Neural cell (in vitro differentiated cells): ENCODE results near the gene P2RX6. TPM values are rescaled to one million over a fixed set of nuclear protein-coding genes. Genes with fewer than 3 reads are reported as not detected.

ENCODE experiments used
- H2AFZ ChIP-seq: fragments of 200-600, 300-800 bp; sonication (generic), shearing (Covaris generic); 2 replicates; pipeline ENCODE4 v1.6.0; 2014; ENCODE audit warnings: low read depth, mild to moderate bottlenecking, antibody characterized with exemption, low read length, moderate library complexity
- H3F3A ChIP-seq: fragments of 200-600 bp; shearing (Covaris generic); 2 replicates; pipeline ENCODE4 v1.6.1; 2016; ENCODE audit warnings: mild to moderate bottlenecking, moderate library complexity, mixed read lengths, antibody characterized with exemption, low read length; ENCODE audit not compliant: insufficient read depth, poor library complexity, severe bottlenecking
- H3K27ac ChIP-seq: fragments of 200-600, 300-800 bp; sonication (generic), shearing (Covaris generic); 2 replicates; pipeline ENCODE4 v1.5.1; 2014; ENCODE audit warnings: mild to moderate bottlenecking, low read length, moderate library complexity
- H3K27me3 ChIP-seq: fragments of 300-800, 200-600 bp; sonication (generic), shearing (Covaris generic); 2 replicates; pipeline ENCODE4 v1.6.0; 2014; ENCODE audit warnings: mild to moderate bottlenecking, low read depth, low read length, moderate library complexity; ENCODE audit not compliant: insufficient read depth
- H3K36me3 ChIP-seq: fragments of 300-800, 200-600 bp; sonication (generic), shearing (Covaris generic); 2 replicates; pipeline ENCODE4 v1.5.1; 2014; ENCODE audit warnings: mild to moderate bottlenecking, antibody characterized with exemption, low read length, moderate library complexity; ENCODE audit not compliant: insufficient read depth
- H3K4me2 ChIP-seq: fragments of 300-800, 200-600 bp; sonication (generic), shearing (Covaris generic); 2 replicates; pipeline ENCODE4 v1.6.0; 2014; ENCODE audit warnings: mild to moderate bottlenecking, low read length
- H3K4me3 ChIP-seq: fragments of 300-800, 200-600 bp; sonication (generic), shearing (Covaris generic); 2 replicates; pipeline ENCODE4 v1.5.1; 2014; ENCODE audit warnings: mild to moderate bottlenecking, low read length, moderate library complexity
- H3K79me2 ChIP-seq: fragments of 200-600 bp; shearing (Covaris generic); replicated peaks from 2 replicates; pipeline ENCODE4 v1.6.0; 2014; ENCODE audit warnings: mild to moderate bottlenecking, low read length, moderate library complexity; ENCODE audit not compliant: insufficient read depth
- H3K9ac ChIP-seq: fragments of 300-800, 200-600 bp; sonication (generic), shearing (Covaris generic); 2 replicates; pipeline ENCODE4 v1.6.1; 2016; ENCODE audit warnings: mild to moderate bottlenecking, low read length, mixed read lengths
- H3K9me2 ChIP-seq: fragments of 200-600 bp; shearing (Covaris generic); 2 replicates; pipeline ENCODE4 v1.6.1; 2016; ENCODE audit warnings: mild to moderate bottlenecking, low read length, mixed read lengths; ENCODE audit not compliant: insufficient read depth
- H3K9me3 ChIP-seq: fragments of 200-600, 300-800 bp; sonication (generic), shearing (Covaris generic); 2 replicates; pipeline ENCODE4 v1.6.1; 2016; ENCODE audit warnings: mild to moderate bottlenecking, mixed run types, low read length, moderate library complexity, mixed read lengths
- H4K20me1 ChIP-seq: fragments of 200-600 bp; shearing (Covaris generic); 2 replicates; pipeline ENCODE4 v1.6.1; 2016; ENCODE audit warnings: mild to moderate bottlenecking, mixed run types; ENCODE audit not compliant: insufficient read depth
- EP300 ChIP-seq: fragments of 450-650 bp; conservative IDR thresholded peaks from 2 replicates; pipeline ENCODE4 v1.6.1; 2014; ENCODE audit warnings: antibody characterized with exemption, mild to moderate bottlenecking, moderate library complexity; ENCODE audit not compliant: poor library complexity, severe bottlenecking
- EZH2 ChIP-seq: fragments of 200-600, 300-800 bp; shearing (Covaris generic), sonication (generic); IDR thresholded peaks from 2 replicates; pipeline ENCODE4 v1.6.1; 2014; ENCODE audit warnings: antibody characterized with exemption, low read length, borderline replicate concordance, mild to moderate bottlenecking; ENCODE audit not compliant: insufficient read depth, poor library complexity, severe bottlenecking
- MXI1 ChIP-seq: fragments of 450-650 bp; conservative IDR thresholded peaks from 2 replicates; pipeline ENCODE4 v1.6.1; 2014; ENCODE audit warnings: antibody characterized with exemption, mild to moderate bottlenecking; ENCODE audit not compliant: poor library complexity, severe bottlenecking
- POLR2AphosphoS5 ChIP-seq: IDR thresholded peaks from 2 replicates; pipeline ENCODE4 v1.6.1; 2012
- RAD21 ChIP-seq: fragments of 450-650 bp; conservative IDR thresholded peaks from 2 replicates; pipeline ENCODE4 v1.6.1; 2014; ENCODE audit warnings: antibody characterized with exemption, mild to moderate bottlenecking, moderate library complexity
- REST ChIP-seq: IDR thresholded peaks from 2 replicates; pipeline ENCODE4 v1.6.1; 2012; ENCODE audit warnings: borderline replicate concordance
- SMC3 ChIP-seq: fragments of 450-650 bp; conservative IDR thresholded peaks from 2 replicates; pipeline ENCODE4 v1.6.1; 2014; ENCODE audit warnings: antibody characterized with exemption, mild to moderate bottlenecking, moderate library complexity; ENCODE audit not compliant: poor library complexity
- TAF1 ChIP-seq: IDR thresholded peaks from 2 replicates; pipeline ENCODE4 v1.6.1; 2012; ENCODE audit warnings: low read depth
- polyA plus RNA-seq: library from polyadenylated mRNA; depleted of rRNA; stranded (reverse); fragments of >200 nt; gene quantifications from 2 replicates; pipeline ENCODE4 v1.2.3, GENCODE V29; 2014
- TF ChIP-seq, protein P1 (sequence below): fragments of 450-650 bp; IDR thresholded peaks from 2 replicates; pipeline ENCODE4 v1.5.1; 2014; ENCODE audit warnings: antibody characterized with exemption, mild to moderate bottlenecking, moderate library complexity; ENCODE audit not compliant: poor library complexity, severe bottlenecking

P2RX6 gene
- polyA plus RNA-seq, 1 donor from 2014 or later = 0.17 TPM

DNA sequence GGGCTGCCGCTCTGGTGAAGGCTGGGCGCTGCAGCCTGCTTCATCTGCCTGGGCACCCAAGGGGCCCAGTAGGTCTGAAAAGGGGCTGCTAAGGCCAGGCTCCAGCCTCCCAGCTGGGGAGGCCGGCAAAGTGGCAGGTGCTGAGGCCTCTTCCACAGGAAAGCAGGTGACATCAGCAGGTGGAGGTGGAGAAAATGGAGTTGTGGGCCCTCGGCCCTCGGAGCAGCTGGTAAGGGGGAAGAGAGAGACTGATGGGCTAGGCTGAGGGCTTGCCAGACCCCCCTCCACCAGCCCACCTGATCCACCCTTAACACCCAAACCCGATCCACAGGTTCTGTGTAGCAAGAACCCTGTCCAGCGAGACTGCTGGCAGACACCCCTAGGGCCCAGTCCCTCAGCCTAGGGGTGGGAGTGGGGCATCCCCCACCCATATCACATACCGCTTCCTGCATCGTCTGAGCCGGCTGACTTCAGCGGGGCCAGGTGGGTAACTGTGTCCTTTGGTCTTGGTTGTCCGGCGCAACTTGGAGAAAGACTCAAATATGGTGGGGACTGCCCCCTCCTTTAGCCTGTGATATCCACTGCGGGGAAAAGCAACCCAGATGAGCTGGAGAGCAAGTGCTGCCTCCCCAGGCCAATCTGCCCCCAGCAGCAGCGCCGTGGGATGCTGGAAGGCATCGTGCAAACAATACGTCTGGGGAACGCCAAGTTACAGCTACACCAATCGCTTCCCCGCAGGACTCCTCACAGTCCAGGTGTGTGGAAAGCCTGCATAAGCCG is 14.6 kb upstream of the P2RX6 start:
- no peaks in the 10 kb centered on the region for H3K9me3 ChIP-seq
- no peaks in the 10 kb centered on the region for H4K20me1 ChIP-seq
- peak overlapping the region; percentile 87 for H3K9ac ChIP-seq
- no peak overlapping the region for H2AFZ ChIP-seq
- H3K36me3 ChIP-seq = no peaks in the 10 kb centered on the region
- peak overlapping the region; percentile 69 for H3K4me3 ChIP-seq
- peaks cover 3% of the 10 kb centered on the region for H3K79me2 ChIP-seq
- no peaks in the 10 kb centered on the region for H3K27me3 ChIP-seq
- peak overlapping the region; percentile 68 for H3K4me2 ChIP-seq
- H3F3A ChIP-seq = no peaks in the 10 kb centered on the region
- no peaks in the 10 kb centered on the region for H3K9me2 ChIP-seq
- TF ChIP-seq TAF1 (no peak), MXI1 (no peak), POLR2AphosphoS5 (no peak), SMC3 (no peak), RAD21 (no peak), EZH2 (no peak), REST (no peak), EP300 (no peak)
- H3K27ac ChIP-seq = no peak overlapping the region

DNA sequence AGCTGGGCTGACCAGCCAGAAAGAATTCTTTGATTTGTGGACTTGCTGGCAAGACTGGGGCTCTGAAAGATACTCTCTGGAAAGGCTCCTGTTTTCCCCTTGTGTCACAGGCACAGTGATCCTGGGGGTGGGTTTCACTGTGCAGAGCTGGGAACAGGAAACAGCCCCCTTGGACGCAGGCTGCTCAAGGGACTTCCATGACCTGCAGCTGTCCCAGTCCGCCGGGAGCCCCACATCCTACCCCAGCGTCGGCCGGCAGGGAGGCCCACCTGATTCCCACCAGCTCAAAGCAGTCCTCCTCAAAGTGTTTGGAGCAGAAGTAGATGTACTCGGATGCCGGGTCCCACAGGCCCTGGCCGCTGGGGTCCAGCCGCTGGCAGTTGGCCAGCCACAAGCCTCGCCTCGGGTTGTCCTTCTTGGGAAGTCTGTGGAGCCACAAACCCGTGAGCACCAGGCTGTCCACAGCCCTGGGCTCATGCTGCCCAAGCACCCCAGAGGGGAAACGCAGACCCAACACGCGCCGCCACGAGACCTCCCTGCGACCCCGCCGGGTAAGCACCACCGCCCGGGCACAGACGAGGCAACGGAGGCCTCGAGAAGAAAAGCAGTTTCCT is 13.9 kb upstream of the P2RX6 start:
- no peaks in the 10 kb centered on the region for H3K36me3 ChIP-seq
- no peaks in the 10 kb centered on the region for H3K27me3 ChIP-seq
- H2AFZ ChIP-seq = peak overlapping the region; percentile 68
- peaks cover 3% of the 10 kb centered on the region for H3K79me2 ChIP-seq
- H3F3A ChIP-seq = no peaks in the 10 kb centered on the region
- H3K4me2 ChIP-seq = peak overlapping the region; percentile 68
- peak overlapping the region; percentile 87 for H3K9ac ChIP-seq
- TF ChIP-seq EZH2 (no peak), TAF1 (no peak), SMC3 (no peak), MXI1 (no peak), EP300 (no peak), REST (no peak), POLR2AphosphoS5 (no peak), RAD21 (no peak)
- TF ChIP-seq, protein P1, sequence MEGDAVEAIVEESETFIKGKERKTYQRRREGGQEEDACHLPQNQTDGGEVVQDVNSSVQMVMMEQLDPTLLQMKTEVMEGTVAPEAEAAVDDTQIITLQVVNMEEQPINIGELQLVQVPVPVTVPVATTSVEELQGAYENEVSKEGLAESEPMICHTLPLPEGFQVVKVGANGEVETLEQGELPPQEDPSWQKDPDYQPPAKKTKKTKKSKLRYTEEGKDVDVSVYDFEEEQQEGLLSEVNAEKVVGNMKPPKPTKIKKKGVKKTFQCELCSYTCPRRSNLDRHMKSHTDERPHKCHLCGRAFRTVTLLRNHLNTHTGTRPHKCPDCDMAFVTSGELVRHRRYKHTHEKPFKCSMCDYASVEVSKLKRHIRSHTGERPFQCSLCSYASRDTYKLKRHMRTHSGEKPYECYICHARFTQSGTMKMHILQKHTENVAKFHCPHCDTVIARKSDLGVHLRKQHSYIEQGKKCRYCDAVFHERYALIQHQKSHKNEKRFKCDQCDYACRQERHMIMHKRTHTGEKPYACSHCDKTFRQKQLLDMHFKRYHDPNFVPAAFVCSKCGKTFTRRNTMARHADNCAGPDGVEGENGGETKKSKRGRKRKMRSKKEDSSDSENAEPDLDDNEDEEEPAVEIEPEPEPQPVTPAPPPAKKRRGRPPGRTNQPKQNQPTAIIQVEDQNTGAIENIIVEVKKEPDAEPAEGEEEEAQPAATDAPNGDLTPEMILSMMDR = no peak
- H4K20me1 ChIP-seq = no peaks in the 10 kb centered on the region
- no peaks in the 10 kb centered on the region for H3K9me2 ChIP-seq
- H3K4me3 ChIP-seq = peak overlapping the region; percentile 69
- H3K27ac ChIP-seq = peak overlapping the region; percentile 94
- no peaks in the 10 kb centered on the region for H3K9me3 ChIP-seq
